GM12864 (cell line): Measurements from ENCODE around the gene CALCOCO1.

Source experiments
- DNase-seq: peaks from one replicate; pipeline ENCODE4 v3.0.0-alpha.2; 2011; ENCODE audit warnings: low read depth
- H3K4me3 ChIP-seq: 2 replicates; pipeline ENCODE4 v1.5.1; 2011; ENCODE audit warnings: mild to moderate bottlenecking, low read depth, low read length, control low read depth
- TF ChIP-seq, protein P1 (sequence below): IDR thresholded peaks from 2 replicates; pipeline ENCODE4 v1.5.1; 2011; ENCODE audit warnings: low read depth, mild to moderate bottlenecking, moderate library complexity, low read length, control low read depth, inconsistent platforms; ENCODE audit errors: missing control alignments

CALCOCO1 gene

DNA sequence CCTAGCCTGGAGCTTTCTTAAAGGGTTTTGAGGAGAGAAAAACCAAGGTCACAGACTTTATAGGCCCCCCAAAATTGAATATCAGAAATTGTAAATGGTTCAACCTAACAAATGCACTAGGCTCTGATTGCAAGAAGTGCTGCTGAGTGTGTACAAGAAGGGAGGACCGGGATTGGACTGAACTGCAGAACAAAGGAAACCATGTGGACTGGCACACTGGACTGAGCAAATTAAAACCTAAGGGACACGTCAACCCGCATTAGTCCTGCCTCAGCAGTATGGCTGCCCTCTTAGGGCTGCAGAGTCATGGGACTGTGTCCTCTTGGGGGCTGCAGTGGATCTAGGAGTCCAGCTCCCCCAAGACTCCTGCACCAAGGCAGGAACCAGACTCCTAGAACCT lies 25.4 kb upstream of the CALCOCO1 start:
- no peak overlapping the region for H3K4me3 ChIP-seq
- DNase-seq, result no peak
- TF ChIP-seq, protein P1, sequence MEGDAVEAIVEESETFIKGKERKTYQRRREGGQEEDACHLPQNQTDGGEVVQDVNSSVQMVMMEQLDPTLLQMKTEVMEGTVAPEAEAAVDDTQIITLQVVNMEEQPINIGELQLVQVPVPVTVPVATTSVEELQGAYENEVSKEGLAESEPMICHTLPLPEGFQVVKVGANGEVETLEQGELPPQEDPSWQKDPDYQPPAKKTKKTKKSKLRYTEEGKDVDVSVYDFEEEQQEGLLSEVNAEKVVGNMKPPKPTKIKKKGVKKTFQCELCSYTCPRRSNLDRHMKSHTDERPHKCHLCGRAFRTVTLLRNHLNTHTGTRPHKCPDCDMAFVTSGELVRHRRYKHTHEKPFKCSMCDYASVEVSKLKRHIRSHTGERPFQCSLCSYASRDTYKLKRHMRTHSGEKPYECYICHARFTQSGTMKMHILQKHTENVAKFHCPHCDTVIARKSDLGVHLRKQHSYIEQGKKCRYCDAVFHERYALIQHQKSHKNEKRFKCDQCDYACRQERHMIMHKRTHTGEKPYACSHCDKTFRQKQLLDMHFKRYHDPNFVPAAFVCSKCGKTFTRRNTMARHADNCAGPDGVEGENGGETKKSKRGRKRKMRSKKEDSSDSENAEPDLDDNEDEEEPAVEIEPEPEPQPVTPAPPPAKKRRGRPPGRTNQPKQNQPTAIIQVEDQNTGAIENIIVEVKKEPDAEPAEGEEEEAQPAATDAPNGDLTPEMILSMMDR, result no peak

DNA sequence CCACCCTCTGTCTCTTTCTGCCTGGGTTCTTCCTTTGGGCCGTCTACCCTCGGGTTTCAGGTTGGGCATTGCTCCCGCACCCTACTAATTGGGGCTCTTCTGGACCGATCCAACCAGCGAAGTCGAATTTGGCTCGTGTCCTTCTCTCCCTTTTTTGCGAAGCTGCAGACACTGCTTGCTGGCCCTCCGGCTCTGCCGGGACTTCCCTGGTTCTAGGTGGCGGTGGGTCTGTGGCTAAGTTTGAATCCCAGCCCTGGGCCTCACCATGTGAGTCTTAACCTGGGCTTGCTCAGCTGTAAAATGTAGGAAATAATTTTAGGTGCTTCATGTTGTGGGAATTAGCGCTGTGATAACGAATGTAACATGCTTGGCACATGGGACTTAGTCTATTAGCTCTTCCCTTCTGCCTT lies 24.9 kb upstream of the CALCOCO1 start:
- TF ChIP-seq, protein P1, result no peak
- peak overlapping the region; percentile 49; the same call in 1 of the 2 replicates for H3K4me3 ChIP-seq
- no peak for DNase-seq

DNA sequence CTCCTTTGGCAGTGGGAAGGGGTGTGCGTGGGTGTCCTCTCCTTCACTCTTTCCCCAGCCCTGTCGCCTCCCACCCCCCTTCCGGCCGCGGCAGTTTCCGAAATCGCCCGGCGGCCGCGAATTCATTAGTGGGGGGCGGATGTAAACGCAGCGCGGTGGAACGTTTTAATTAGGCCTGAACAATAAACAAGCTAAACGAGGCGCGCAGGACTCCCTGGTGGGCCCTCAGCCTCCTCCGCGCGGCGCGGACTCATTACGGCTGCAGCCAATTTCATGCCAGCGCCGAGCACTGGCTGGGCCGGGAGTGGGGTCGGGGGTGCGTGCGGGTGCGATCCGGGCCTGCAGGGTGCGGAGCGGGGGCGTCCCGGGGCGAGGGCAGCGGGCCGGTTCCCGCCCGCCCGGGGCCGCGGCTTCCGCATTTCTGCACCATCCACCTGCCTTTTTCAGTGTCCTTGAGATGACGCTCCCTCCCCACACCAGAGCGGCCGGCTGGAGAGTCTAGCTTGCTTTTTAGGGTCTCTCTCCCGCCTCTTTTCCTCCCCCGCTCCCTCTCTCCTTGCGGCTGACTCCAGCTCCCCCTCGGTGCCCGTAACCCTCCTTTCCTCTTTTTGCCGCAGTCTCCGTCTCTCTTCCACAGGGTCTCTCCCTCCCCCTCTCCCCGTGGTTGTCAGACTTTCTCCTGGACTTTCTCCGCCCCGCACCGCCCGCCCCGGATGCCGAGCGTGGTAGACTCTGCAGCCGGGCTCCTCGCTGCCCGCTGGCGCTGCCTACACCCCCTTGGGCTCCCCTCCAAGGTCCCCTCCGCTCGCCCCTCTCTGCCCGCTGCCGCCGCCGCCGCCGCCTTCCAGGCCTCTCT lies 24.3 kb upstream of the CALCOCO1 start, which contains the start of gene CISTR:
CISTR (minus strand) TSS at position 644 of the 856 bp plus-strand sequence.
- H3K4me3 ChIP-seq, result peak within 1 kb of the TSS; percentile 49
- no peak for DNase-seq
- TF ChIP-seq, protein P1, result no peak

DNA sequence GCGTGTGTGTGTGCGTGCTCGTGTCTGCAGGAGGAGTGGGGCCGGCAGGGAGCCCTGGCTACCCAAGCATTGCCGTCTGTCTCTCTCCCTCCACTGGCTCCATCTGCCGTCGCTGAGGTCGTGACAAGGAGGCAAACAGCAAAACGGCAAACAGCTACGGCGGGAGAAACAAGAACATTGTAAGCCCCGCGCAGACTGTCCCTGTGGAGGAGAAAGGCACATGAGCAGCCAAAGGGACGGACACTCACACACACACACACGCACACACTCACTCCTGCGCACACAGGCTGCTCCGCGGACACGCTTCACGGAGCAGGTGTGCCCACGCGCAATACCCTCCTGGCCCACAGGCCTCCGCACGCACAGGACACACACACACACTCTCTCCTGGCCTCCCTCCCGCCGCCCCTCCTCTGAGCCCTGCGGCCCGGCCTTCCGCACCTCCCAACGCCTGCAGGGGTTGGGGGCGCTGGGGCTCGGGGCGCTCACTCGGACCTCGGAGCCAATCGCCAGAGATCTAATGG lies 23.6 kb upstream of the CALCOCO1 start:
- no peak for DNase-seq
- TF ChIP-seq, protein P1, result no peak
- peak overlapping the region; percentile 49 for H3K4me3 ChIP-seq

DNA sequence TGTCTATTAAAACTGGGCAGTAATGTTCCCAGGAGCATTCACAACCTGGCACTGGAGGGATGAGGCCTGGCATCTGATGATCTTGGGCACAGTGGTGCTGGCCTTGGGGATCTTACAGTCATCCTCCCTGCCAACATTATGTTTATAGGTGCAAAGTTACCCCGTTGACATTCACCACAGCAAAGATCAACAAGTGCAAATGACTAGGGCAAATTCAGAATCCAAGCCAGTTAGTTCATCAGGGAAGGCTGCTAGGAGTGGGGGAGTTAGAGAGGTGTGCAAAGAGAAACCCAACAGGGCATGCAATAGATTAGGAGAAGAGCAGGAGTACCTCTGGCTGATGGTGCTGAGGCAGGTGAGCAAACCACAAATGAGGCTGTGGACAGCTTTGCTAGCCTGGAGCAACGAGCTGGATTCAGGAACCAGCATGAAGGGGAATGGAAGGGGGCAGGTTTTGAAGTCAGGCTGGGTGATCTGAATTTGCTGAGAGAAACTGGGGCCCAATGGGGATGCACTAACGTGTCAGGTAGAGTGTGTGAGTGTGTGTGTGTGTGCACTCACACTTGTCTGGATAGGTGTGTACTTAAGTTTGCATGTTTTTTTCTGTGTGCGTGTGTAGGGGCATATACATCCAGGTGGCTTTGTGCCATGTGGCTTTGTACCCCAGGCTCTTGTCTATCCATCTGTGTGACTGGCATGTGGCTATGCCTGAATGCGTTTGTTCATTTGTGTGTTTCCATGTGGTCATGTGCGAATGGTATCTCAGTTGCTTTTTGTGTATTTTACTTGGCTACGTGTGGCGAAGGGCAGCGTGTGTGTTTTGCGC lies 22.9 kb upstream of the CALCOCO1 start:
- TF ChIP-seq, protein P1, result no peak
- H3K4me3 ChIP-seq, result no peak overlapping the region
- DNase-seq, result no peak

DNA sequence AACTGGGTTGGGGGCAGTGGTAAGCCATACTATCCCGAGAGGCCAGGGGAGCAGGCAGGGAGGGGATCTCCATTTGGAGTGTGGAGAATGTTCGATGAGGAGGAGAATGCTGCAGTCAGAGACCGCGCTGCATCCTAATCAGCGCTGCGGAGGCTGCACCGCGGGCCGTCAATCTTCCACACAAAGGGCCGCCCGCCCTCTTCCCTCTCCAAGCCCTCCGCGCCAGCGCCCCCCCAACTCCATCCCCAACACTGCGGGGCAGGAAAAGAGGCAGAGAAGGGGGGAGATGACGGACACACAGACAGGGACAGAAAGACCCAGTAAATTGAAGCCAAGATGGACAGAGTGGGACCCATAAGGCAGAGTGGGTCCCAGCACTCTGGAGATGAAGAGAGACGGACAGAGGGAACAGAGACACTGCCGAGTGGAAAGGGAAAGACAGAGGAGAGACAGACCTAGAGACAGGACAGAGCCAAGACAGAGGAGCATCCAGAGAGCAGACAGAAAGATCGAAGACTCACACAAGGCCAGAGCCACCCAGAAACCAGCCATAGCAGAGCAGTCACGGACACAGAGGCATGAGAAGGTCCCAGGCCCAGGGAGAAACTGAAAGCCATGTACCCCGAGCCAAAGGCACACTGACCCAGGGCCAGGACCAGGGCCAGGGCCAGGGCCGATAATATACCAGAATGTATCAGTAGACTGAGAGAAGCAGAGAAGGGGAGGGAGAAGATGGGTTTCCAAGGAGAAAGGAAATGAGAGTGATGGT lies 21.0 kb upstream of the CALCOCO1 start:
- no peak overlapping the region for H3K4me3 ChIP-seq
- TF ChIP-seq, protein P1, result no peak

More for the DNA sequence above, 21.0 kb upstream of the CALCOCO1 start:
- DNase-seq, result no peak
